LNCAP (cell line): ENCODE results near the gene KCNMA1.

Experiments
- CTCF ChIP-seq: fragments of 450-650 bp; IDR thresholded peaks from 2 replicates; pipeline ENCODE4 v1.5.1; 2017; ENCODE audit warnings: mild to moderate bottlenecking

The KCNMA1 gene

DNA sequence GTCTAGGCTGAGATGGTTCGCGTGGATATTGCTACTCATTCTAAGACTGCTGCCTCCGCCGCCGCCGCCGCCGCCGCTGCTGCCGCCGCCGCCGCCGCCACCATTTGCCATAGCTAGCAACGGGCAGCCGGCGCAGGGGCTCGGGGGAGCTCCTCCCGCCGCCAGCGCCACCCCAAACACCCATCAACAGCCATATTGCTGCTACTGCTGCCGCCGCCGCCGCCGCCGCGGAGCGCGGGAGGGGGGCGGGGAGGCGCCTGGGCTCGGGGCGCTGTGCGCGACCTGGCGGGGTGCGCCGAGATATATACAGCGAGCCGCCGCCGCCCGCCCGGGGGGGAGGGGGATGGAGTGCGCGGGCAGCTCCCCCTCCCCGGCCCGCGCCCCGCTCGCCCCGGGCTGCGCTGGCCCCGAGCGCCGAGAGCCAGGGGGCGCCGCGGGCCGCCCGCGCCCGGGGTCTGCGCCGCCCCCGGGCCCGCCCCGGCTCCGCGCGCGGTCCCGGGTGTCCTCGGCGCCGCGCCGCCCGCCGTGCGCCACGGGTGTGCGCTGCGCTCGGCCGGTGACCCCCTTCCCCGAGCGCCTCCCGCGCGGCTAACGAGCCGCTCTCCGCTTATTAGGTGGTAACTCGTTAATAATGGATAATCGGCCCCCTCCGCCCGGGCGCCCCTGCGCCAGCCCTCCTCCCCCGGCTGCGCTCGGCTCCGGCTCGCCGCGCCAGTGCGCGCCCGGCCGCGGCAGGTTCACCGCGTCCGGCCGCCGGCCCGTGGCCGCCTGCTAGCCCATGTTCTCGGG, at the start of gene KCNMA1:
TSS of gene KCNMA1 (minus strand) at position 277 of the 789 bp plus-strand sequence.
- no peak for TF ChIP-seq CTCF

GRCh38 chr10:77686650-77687417, 49.2 kb upstream of the KCNMA1 start:
- TF ChIP-seq CTCF: no peak

DNA sequence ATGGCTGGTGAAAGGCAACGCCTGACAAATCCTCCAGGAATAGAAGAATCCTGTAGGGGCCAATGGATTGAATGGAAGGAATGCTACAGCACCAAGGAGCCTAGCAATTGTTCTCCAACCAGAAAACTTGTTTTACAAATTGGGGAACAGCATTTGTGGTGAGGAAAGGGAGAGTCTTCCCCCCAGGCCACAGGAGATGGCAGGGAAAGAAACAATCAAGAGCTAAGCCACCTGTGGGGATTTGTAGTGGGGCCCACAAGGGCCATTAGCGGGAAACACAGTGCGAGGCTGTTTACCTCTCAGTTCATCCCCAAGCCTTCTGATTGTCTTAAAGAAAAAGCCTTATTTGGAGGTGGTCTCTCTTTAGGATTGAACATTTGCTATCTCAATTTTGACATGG, 48.5 kb upstream of the KCNMA1 start:
- no peak for TF ChIP-seq CTCF

DNA sequence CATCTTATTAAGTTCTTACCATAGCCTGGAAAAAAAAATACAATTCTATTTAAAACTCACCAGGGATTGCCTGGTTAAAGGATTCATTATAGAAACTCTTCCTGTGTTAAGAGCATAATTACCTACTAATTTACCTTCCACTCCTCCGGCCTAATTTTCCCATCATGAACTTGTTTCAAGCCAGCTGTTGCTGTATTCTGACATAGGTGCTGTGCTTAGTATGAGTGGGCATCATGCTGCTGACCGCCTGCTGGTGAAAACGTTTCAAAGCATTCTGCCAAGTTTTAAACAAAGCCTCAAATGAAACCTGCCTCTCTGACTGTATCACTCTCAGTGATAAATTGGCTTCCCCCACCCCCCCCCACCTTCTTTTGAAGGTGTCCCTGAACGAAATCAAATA, 47.8 kb upstream of the KCNMA1 start:
- TF ChIP-seq CTCF: no peak

DNA sequence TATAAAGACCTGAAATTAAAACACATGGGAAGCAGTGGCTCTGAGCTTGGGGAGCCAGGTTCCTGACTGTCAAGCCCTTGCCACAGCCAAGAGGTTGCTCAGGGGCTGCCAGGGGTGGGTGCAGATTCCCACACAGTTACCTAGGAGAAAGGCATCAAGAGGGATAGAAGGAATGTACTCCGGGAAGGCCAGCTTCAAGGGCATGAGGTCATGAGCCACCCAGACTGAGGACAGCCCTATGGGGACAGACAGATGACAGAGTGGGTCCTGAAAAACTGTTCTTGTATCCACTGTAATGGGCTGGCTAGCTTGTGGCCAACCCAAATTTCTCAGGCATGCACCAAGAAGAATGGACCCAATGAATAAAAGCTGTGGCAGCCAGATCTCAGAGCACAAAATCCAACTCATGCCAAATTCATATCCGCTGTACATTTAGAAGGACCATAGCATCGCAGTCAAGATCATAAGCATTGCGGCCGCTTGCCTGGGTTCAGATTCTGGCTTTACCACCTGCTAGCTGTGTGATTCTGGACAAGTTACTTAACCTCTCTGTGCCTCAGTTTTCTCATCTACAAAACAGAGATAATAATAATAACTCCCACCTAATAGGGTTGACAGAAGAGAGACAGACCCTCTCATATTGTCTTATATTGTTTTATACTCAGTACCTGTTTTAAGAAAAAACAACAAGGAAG, 44.9 kb upstream of the KCNMA1 start:
- TF ChIP-seq CTCF: no peak

- TF ChIP-seq CTCF: no peak
Observed at GRCh38 chr10:77681839-77682238, 44.2 kb upstream of the KCNMA1 start.

DNA sequence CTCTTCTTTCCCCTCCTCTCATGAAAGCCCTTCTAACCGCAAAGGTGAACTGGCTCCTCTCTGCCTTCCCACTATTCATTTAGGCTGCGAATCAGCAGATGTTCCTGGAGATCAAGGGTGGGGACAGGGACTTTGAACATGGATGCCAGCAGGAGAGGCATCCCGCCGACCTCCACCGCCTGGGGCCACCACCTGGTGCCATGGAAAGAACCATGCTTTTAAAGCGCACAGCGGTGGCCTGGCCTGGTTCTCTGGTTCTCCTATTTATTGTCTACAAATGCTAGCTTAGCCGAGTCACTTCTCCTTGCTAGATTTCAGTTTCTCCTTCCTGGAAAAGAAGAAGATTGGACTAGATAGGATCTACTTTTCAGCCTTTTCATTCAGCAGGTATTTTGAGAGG, 43.2 kb upstream of the KCNMA1 start:
- no peak for TF ChIP-seq CTCF
